Stimulated activated CD8-positive, alpha-beta memory T cell treated with anti-CD3 and anti-CD28 coated beads, Interleukin-15, amount 100 ng/mL, for 1 hour (primary cell): Measurements from ENCODE around the gene FEV.

Source experiments
- DNase-seq: peaks from one replicate; pipeline ENCODE4 v3.0.0-alpha.2; 2020; ENCODE audit warnings: low read depth

Gene FEV

DNA sequence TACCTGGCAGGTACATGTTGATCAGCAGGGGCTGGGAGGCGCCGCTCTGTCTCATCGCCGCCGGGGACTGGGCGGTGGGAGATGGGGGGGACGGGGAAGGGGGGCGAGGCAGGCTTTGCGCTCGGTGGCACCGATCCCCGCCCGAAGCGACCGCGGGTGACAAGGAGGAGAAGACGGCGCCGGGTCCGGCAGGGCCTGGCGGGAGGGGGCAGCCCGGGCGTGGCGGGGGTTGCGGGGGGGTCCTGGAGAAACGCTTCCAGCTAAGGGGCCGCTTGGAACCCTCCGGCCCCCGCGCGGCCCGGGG, at the start of gene FEV:
Gene FEV (minus strand): TSS at position 164 of the 304 bp plus-strand sequence. CDS start 109 bp downstream, at position 55.
- DNase-seq: no peak

- no peak for DNase-seq
These were observed 47.2 kb upstream of the FEV start for GRCh38 chr2:219032051-219032745.

DNA sequence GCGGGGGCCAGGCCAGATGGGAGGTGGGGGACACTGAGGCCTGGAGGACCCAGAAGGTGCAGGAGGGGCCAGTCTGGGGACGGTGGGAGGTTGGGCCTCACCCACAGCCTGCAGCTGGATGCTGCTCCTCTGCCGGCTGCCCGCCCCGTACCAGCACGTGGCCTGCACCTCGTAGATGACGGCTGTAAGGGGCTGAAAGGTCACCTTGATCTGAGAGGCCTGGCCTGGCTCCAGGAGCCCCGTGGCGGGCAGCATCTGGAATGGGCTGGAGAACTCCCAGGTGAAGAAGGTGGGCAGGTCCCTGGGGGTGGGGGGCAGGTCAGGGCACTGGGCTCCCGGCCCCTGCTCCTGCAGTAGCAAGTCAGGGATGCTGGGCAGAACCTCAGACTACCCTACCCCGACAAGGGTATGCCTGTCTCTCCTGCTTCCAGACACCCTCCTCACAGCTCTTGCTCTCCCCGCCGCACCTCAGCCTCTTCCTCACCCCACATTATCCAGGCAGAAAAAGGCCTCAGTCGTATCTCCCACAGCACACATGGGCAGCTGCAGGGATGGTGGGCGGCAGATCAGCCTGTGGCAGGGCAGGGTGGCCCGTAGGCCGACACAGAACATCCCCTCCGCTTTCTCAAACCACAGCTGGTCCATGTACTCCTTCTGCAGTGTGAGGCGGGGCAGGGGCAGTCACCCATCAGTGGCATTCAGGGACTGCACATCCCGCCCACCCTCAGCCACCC, 46.2 kb upstream of the FEV start:
- no peak for DNase-seq

DNA sequence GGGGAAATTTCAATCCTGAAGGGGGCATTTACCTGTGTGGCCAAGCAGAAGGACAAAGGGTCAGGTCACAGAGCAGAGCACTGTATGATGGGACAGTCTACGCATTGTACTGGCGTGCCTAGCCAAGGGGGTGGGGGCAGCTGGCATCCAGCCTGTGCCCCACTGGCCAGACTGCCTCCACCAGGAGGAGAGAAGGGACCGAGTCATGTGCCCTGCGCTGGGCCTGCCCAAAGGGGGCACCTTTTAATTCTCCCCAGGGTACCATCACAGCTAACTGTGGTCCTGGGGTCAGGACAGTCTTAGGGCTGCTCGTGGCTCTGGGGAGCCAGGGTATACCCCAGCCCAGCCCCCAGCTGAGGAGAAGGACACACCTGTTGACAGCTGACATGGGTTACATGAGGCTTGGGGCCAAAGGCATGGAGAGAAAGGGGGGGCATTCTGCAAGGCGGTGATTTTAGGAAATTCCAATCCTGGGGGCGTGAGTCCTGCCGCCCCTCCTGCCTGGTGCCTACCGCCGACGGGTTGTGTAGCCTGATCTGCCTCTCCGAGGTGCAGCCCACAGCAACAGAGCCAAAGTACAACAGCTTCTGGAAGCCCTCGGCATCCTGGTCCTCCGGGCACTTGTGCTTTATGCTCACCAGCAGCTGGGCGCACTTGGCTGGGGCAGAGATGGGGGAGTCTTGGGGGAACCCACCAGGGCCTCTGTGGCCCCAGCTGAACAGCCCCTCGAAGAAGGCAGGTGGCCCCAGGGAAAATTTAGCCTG, 45.4 kb upstream of the FEV start:
- no peak for DNase-seq

- DNase-seq: peak; percentile 55
These were observed 44.8 kb upstream of the FEV start for GRCh38 chr2:219029829-219030165.

DNA sequence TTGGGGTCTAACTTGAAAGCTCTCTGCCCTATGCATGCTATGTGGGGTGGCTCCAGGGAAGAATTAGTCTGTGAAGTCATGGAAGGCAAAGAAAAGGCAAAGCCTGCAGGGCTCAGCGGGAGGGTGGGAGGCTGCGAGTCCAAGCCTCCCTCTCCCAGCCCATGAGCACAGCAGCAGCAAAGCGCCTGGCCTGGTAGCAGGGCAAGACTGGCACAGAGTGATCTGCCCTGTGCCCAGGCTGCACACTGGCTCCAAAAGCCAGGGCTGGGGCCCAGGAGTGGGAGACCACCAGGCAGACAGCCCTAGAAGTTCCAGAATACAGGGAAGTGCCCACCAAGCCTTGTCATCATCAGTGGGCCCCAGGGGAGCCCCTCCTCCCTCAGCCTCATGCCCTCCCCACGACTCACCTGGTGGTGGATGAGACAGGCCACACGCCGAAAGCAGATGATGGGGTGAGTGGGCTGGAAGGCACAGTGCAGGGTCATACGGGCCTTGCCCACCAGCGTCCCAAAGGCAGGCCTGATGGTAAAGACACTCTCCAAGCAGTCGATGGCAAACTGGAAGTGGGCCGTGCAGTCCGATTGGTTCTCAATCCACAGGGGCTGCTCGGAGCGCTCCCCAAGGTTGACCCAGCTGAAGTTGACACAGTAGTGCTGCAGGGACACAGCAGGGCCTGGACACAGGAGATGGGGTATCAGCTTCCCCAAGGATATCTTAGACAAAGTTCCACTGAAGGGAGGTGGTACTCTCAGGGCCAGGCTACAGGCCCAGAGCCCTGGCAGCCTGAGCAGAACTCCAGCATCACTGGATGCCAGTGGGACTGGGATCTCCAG, 44.2 kb upstream of the FEV start:
- DNase-seq: no peak

DNA sequence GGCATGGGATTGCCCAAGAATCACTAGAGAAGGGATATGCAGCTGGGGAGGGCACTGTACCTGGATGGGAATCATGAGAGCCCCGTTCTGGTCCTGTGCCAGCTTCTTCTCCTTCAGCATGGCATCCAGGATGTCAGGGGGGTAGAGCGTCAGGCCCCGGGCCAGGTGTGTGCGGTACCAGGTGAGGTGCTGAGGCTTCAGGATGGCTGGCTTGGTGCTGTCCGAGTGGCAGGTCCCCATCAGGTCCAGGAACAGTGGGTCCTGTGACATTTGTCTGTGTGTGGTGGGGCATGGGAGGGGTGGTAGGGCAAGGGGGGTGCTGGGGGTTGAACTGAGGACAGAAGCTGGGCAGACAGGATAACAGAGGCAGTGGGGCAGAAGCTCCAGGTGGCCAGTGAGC, 43.2 kb upstream of the FEV start:
- DNase-seq: no peak

- no peak for DNase-seq
These were observed 42.6 kb upstream of the FEV start for GRCh38 chr2:219027511-219028055.

DNA sequence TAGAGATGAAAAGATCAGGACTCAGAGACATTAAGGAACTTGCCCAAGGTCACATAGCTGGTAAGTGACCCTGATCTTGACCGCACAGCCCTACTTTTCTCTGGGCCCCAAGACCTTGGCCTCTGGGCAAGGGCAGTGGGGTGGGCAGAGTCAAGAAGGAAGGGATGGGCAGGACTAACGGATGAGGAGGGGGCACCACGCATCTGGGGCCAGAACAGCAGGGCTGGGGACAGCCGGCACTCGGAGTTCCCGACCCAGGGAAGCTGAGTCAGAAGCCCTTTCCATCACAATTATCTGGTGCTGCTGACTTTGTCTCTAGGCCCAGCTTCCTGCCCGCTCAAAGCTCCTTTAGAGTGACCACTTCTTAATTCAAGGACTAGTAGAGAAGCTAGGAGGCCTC, 42.0 kb upstream of the FEV start:
- DNase-seq: no peak

- DNase-seq: no peak
These were observed 40.9 kb upstream of the FEV start for GRCh38 chr2:219025637-219026585.

- no peak for DNase-seq
These were observed 39.1 kb upstream of the FEV start for GRCh38 chr2:219024059-219024458.

DNA sequence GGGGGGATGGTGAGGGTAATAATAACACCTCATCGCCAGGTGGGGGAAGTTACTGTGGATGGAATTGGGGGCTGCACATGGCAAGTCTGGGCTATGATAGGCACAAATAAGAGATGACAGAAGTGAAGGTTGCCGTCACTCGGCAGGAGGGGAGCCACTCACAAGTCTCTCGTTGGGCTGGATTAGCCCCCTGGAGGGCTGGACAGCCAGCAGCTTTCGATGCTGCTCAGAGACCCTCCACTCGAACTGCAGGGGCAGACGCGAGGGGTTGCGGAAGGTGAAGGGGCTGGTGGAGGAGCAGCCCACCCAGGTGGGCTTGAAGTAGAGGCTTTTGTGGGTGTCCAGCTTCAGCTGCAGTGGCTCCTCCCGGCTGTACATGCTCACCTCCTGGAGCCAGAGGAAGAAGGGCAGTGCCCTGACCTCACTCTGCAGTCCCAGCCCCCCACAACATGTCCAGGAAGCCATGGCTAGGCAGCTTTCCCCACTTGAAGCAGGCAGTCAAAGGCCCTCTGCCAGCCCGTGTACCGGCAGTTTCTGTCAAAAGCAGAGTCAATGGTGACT, 38.1 kb upstream of the FEV start:
- no peak for DNase-seq

- no peak for DNase-seq
These were observed 37.6 kb upstream of the FEV start for GRCh38 chr2:219022616-219023015.

DNA sequence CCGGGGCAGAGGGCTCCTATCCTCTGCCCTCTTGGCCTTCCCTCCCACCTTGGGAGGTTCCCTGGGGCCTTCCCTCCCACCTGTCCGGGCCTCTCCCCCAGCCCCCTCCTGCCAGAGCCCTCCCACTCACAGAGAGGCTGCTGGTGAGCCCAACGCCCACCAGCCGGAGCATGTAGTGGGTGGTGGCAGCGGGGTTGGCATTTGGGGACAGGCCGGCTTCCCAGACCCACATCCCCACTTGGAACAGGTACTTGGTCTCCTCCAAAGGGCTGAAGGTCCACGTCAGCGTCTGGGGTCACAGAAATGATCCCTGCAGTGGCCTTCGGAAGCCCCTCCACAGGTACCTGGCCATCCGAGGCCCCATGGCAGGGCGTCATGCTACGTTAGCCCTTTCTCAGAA, 37.1 kb upstream of the FEV start:
- DNase-seq: no peak

GRCh38 chr2:219021591-219021990, 36.6 kb upstream of the FEV start:
- no peak for DNase-seq

GRCh38 chr2:219020604-219021365, 35.8 kb upstream of the FEV start:
- DNase-seq: no peak

- no peak for DNase-seq
These were observed 34.5 kb upstream of the FEV start for GRCh38 chr2:219019436-219019835.

GRCh38 chr2:219018726-219019125, 33.7 kb upstream of the FEV start:
- no peak for DNase-seq

DNA sequence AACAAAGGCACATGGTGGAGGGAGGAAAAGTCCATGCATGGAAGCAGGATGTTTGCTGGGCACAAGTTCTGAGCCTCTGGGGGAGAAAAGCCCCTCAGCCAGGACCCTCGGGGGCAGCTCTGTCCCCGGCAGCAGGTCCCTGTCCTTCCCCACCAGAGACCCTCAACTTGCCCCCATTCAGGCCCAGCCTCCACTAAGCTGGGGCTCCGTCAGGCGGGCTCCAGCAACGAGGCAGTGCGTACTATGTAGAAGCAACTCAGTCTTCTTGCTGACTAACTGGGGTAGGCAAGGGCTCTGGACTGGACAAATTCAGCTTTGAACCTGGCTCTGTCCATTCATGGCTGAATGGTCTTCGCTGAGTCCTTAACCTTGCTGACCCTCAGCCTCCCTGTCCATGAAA, 33.3 kb upstream of the FEV start:
- no peak for DNase-seq
